Subcutaneous abdominal adipose tissue (tissue), 5 donors: ENCODE measurements around the gene YARS1.
A peak's percentile ranks its signal among the peaks of the same experiment; 100 is the strongest.

Source experiments
- H3K27ac ChIP-seq: one replicate; pipeline ENCODE4 v1.7.0; 2013; ENCODE audit warnings: low read depth, mild to moderate bottlenecking, inconsistent platforms, low read length, moderate library complexity
- H3K27me3 ChIP-seq, 5 donors: one replicate each; pipeline ENCODE4 v1.7.0; 2013; ENCODE audit warnings: low read length in 5 of 5, inconsistent platforms in 1 of 5; ENCODE audit not compliant: control insufficient read depth in 5 of 5, insufficient read depth in 4 of 5
- H3K36me3 ChIP-seq, 5 donors: one replicate each; pipeline ENCODE4 v1.7.0; 2013; ENCODE audit warnings: low read length in 5 of 5; ENCODE audit not compliant: control insufficient read depth in 5 of 5, insufficient read depth in 5 of 5
- H3K4me1 ChIP-seq, 5 donors: one replicate each; pipeline ENCODE4 v1.7.0; 2013; ENCODE audit warnings: low read length in 5 of 5, mild to moderate bottlenecking in 3 of 5, moderate library complexity in 1 of 5; ENCODE audit not compliant: control insufficient read depth in 5 of 5, insufficient read depth in 5 of 5
- H3K4me3 ChIP-seq, 5 donors: one replicate each; pipeline ENCODE4 v1.7.0; 2013; ENCODE audit warnings: low read length in 5 of 5, low read depth in 1 of 5
- H3K9ac ChIP-seq, 5 donors: one replicate each; pipeline ENCODE4 v1.7.0; 2013; ENCODE audit warnings: low read length in 5 of 5, mild to moderate bottlenecking in 4 of 5, moderate library complexity in 3 of 5
- H3K9me3 ChIP-seq, 5 donors: one replicate each; pipeline ENCODE4 v1.7.0; 2013; ENCODE audit warnings: low read length in 5 of 5; ENCODE audit not compliant: control insufficient read depth in 5 of 5
- donor health status: healthy.
- donor health status: healthy.
- donor health status: healthy.
- donor health status: healthy.
- donor health status: healthy.

YARS1 gene

DNA sequence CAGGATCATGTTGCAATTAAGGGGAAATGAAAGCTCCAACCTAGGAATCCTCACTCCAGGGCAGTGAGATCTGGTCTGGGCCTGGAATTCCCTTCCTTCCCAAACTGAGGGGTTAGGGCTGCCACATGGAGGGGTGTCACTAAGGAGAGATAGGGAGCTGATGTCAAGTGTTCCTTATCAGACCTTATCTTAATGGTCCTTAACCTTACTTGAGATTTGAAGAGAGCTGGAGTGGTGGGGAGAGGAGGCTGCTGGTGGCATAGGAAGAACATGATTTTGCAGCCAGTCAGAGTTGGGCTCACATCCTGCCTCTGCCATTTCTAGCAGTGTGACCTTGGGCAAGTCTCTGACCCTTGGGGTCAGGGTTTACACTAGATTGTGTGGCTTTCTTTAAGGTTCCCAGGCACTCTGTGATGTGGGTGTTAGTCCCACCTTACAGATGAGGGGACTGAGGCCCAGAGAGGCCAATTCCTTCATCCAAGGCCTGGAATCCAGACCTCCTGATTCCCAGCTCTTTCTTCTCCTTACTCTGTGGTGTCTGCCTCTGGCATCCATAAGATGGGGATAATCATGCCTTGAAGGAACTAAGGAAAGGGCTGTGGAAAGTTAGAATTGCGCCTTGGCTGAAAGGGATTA is 58.2 kb downstream of the YARS1 start:
- Histone ChIP-seq H3K36me3 (no peaks in the 10 kb centered on the region), H3K27ac (no peak overlapping the region), H3K27me3 (no peaks in the 10 kb centered on the region), H3K9ac (no peak overlapping the region), H3K4me3 (no peak overlapping the region), H3K4me1 (peaks cover 3 to 18% (median 16%) of the 10 kb centered on the region in 5 donors), H3K9me3 (no peaks in the 10 kb centered on the region)

GRCh38 chr1:32758177-32758794 is 58.9 kb downstream of the YARS1 start:
- Histone ChIP-seq H3K9me3 (no peaks in the 10 kb centered on the region), H3K4me1 (peaks cover 5 to 23% (median 20%) of the 10 kb centered on the region in 5 donors), H3K27ac (no peak overlapping the region), H3K27me3 (no peaks in the 10 kb centered on the region), H3K36me3 (no peaks in the 10 kb centered on the region), H3K4me3 (no peak overlapping the region), H3K9ac (peak overlapping the region in 1 of 5 donors; percentile 74)

DNA sequence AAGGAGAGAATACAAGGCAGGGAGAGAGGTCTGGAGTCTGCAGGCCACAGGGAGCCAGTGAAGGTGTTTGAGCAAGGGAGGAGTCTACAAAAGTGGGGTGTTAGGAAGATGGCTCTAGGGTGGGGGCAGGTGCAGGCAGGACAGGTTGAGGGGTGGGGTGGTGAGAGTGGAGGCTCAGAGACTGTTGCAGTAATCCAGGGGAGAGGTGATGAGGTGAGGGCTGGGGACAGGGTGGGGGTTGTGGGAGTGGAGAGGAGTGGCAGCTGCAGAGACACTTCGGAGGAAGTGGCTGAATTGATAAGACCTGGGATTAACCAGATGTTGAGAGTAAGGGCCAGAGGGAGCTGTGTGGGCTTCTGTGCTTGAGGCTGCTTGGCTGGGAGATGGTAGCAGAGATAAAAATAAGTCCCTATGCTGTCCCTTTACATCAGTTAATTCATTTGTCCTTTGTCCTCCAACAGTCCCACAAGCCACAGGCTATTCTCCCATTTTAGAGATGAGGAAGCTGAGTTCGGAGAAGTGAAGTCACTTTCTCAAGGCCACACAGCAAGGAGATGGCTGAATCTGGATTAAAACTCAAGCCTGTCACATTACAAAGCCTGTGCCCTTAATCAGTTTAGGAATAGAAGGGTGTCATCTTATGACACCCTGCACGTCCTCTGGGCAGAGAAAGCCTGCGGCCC is 59.8 kb downstream of the YARS1 start:
- peaks cover 5 to 26% (median 21%) of the 10 kb centered on the region in 5 donors for H3K4me1 ChIP-seq
- no peak overlapping the region for H3K27ac ChIP-seq
- peak overlapping the region in 1 of 5 donors; percentile 74 for H3K9ac ChIP-seq

DNA sequence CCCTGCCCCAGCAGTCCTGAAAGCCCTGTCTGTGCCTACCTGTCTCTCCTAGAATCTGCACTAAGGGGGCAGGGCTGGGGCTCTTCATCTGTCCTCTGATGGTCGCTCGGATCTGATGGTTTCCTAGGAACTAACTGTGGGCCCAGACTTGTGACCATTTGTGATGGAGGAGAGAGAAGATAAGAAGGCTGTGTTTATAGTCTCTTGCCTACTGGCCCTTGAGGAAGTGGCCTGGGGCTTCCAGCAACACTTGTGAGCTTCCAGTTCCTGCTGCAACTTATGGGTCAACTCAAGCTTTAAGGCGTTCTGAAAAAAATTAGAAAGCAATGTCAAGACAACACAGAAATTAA is 61.4 kb downstream of the YARS1 start:
- H3K4me1 ChIP-seq: peaks cover 5 to 18% (median 17%) of the 10 kb centered on the region in 5 donors
- H3K9ac ChIP-seq: no peak overlapping the region

More for the DNA sequence above, 59.8 kb downstream of the YARS1 start:
- Histone ChIP-seq H3K36me3 (no peaks in the 10 kb centered on the region), H3K4me3 (no peak overlapping the region), H3K9me3 (no peaks in the 10 kb centered on the region), H3K27me3 (no peaks in the 10 kb centered on the region)

GRCh38 chr1:32755098-32755809 is 61.9 kb downstream of the YARS1 start:
- Histone ChIP-seq H3K4me1 (peaks cover 5 to 18% (median 17%) of the 10 kb centered on the region in 5 donors), H3K4me3 (no peak overlapping the region), H3K36me3 (no peaks in the 10 kb centered on the region), H3K27ac (no peak overlapping the region), H3K9ac (no peak overlapping the region), H3K9me3 (no peaks in the 10 kb centered on the region), H3K27me3 (no peaks in the 10 kb centered on the region)

More for the DNA sequence above, 61.4 kb downstream of the YARS1 start:
- Histone ChIP-seq H3K27ac (no peak overlapping the region), H3K27me3 (no peaks in the 10 kb centered on the region), H3K36me3 (no peaks in the 10 kb centered on the region), H3K4me3 (no peak overlapping the region), H3K9me3 (no peaks in the 10 kb centered on the region)

DNA sequence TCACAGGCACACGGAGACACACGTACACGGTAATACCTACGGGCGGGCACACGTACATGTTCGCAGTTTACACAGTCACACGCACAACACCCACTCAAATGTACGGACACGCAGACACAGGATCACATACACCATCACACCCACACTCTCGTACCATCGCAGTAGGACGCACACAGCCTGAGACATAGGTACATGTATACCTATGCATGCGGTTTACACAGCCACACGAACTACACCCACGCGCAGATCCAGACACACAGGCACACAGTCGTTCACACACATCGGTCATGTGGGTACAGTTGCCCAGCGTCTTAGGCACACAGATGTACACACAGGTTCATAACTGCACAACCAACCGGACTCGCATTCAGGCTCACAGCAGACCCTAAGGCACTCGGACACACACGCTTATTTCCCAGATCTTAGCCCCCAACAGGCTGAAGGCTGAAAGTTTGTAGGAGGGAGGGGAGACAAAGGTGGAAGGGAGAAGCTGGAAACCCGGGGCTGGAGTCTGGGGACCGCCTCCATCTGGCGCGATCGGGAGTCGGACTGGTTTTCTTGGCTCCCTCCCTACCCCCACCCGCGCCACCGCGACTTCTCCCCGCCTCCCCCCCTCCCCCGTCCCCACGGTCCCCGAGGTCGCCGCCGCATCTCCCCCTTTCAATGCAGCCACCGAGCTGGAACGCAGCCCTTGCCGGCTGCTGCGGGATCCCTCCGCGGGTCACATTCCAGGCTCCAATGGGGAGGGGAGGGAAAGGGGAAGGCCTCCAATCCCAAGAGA is 62.7 kb downstream of the YARS1 start:
- Histone ChIP-seq H3K9ac (no peak overlapping the region), H3K27me3 (no peaks in the 10 kb centered on the region), H3K4me3 (peak overlapping the region; percentile 52 to 90 (median 62))

DNA sequence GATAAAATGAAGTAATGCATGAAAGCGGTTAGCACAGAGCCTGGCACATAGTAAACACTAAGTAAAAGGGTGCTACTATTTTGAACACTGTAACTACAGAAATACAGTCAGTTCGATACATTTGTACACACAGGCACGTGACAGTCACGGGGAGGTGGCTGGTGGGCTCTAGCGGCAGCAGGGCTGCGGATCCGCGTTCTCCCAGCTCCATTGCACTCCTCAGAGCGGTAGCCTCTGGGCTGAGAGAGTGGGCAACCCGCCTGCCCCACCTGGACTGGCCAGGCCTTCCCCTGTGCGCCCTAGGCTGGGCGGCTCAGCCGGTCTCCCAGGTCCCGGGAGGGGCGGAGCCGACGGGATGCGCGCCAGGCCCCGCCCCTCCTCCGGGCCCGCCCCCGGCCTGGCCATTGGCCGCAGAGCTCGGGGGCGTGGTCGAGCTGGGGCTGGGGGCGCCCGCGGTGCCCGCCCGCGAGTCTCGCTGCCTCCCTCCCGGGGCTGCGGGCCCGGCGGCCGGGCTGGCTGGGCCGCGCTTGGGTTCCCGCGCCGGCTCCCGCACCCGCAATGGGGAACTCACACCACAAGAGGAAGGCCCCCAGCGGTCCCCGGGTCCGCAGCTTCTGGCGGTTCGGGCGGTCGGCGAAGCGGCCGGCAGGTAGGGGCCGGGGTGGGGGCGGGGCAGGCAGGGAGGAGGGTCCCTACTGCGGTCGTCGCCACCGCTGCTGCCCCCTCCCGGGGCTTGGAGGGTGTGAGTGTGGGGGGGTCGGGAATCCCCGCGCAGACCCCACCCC is 63.4 kb downstream of the YARS1 start:
- H3K27ac ChIP-seq: no peak overlapping the region
- peaks cover 5 to 17% (median 12%) of the 10 kb centered on the region in 5 donors for H3K4me1 ChIP-seq
- H3K27me3 ChIP-seq: no peaks in the 10 kb centered on the region
- H3K9me3 ChIP-seq: no peaks in the 10 kb centered on the region
- H3K4me3 ChIP-seq: peak overlapping the region; percentile 52 to 90 (median 72)
- peaks cover 0 to 2% (median 0%) of the 10 kb centered on the region in 5 donors for H3K36me3 ChIP-seq
- H3K9ac ChIP-seq: peak overlapping the region in 3 of 5 donors; percentile 28 to 59 (median 53)

More for the DNA sequence above, 62.7 kb downstream of the YARS1 start:
- Histone ChIP-seq H3K36me3 (peaks cover 0 to 2% (median 0%) of the 10 kb centered on the region in 5 donors), H3K4me1 (peaks cover 5 to 17% (median 15%) of the 10 kb centered on the region in 5 donors), H3K9me3 (no peaks in the 10 kb centered on the region), H3K27ac (no peak overlapping the region)

- H3K9me3 ChIP-seq: no peaks in the 10 kb centered on the region
- H3K9ac ChIP-seq: no peak overlapping the region
- peaks cover 2 to 15% (median 12%) of the 10 kb centered on the region in 5 donors for H3K4me1 ChIP-seq
- H3K27me3 ChIP-seq: no peaks in the 10 kb centered on the region
- no peak overlapping the region for H3K4me3 ChIP-seq
- peaks cover 0 to 2% (median 0%) of the 10 kb centered on the region in 5 donors for H3K36me3 ChIP-seq
- H3K27ac ChIP-seq: no peak overlapping the region
These were observed 67.4 kb downstream of the YARS1 start for GRCh38 chr1:32749771-32750170.

GRCh38 chr1:32749332-32749731 is 67.8 kb downstream of the YARS1 start:
- Histone ChIP-seq H3K9ac (no peak overlapping the region), H3K4me3 (no peak overlapping the region), H3K27ac (no peak overlapping the region), H3K27me3 (no peaks in the 10 kb centered on the region), H3K4me1 (peaks cover 2 to 12% (median 9%) of the 10 kb centered on the region in 5 donors), H3K9me3 (no peaks in the 10 kb centered on the region), H3K36me3 (peaks cover 0 to 2% (median 0%) of the 10 kb centered on the region in 5 donors)
